Activated CD8-positive, alpha-beta memory T cell treated with anti-CD3 and anti-CD28 coated beads, Interleukin-2, amount 10 ng/mL, durations not matched to agents 7 days and 5 days (primary cell): ENCODE data around the gene CHFR. TPM values are rescaled to one million over a fixed set of nuclear protein-coding genes. Genes with fewer than 3 reads are reported as not detected.
"Not testable (repeated sequence)": the region's sequence is repeated elsewhere in the genome, so short reads cannot be mapped to it uniquely, and the experiment has no call there.

Source experiments
- ATAC-seq: fragments of 150-1000 bp; cut with Tn5 transposase; one replicate; pipeline ENCODE4 v1.10.0; 2021; ENCODE audit warnings: moderate library complexity
- CTCF ChIA-PET: fragments of 350-600 bp; sonication (Branson Sonifier 250); formaldehyde crosslinking; loops from one replicate; lab custom pipeline; 2021; ENCODE audit warnings: antibody characterized with exemption; lab: Charles Lee
- DNase-seq: peaks from one replicate; pipeline ENCODE4 v3.0.0-alpha.2; 2020
- H3K27ac Mint-ChIP-seq: one replicate; pipeline ENCODE4 v1.8.0; 2021; ENCODE audit warnings: mild to moderate bottlenecking, mixed read lengths
- H3K27me3 Mint-ChIP-seq: one replicate; pipeline ENCODE4 v1.8.0; 2021; ENCODE audit warnings: mixed read lengths
- H3K36me3 Mint-ChIP-seq: one replicate; pipeline ENCODE4 v1.8.0; 2021; ENCODE audit warnings: mild to moderate bottlenecking, mixed read lengths
- H3K4me1 Mint-ChIP-seq: one replicate; pipeline ENCODE4 v1.8.0; 2021; ENCODE audit warnings: mixed read lengths
- H3K4me3 Mint-ChIP-seq: one replicate; pipeline ENCODE4 v1.8.0; 2021; ENCODE audit warnings: mild to moderate bottlenecking, moderate library complexity, mixed read lengths
- H3K9me3 Mint-ChIP-seq: one replicate; pipeline ENCODE4 v1.8.0; 2022; ENCODE audit warnings: low read depth, mixed read lengths
- total RNA-seq, 2 experiments: library from RNA; stranded (reverse); gene quantifications; one replicate each; pipeline ENCODE4 v1.2.3, GENCODE V29; 2021

The CHFR gene
- total RNA-seq, 2 experiments from 2014 or later, result 87.7 to 89.7 TPM

- CTCF ChIA-PET, result interaction anchor here (2.6 kb wide), 1 partner anchor 73 kb away, joined by 11 read pairs; no protein-coding TSS in a partner anchor
- ATAC-seq (no peak), DNase-seq (no peak)
- no peaks in the 10 kb centered on the region for H3K27me3 Mint-ChIP-seq
- H3K27ac Mint-ChIP-seq, result no peak overlapping the region
- no peaks in the 10 kb centered on the region for H3K9me3 Mint-ChIP-seq
- H3K4me1 Mint-ChIP-seq, result peaks cover 54% of the 10 kb centered on the region
- H3K36me3 Mint-ChIP-seq, result peaks cover 36% of the 10 kb centered on the region
- no peak overlapping the region for H3K4me3 Mint-ChIP-seq
These were observed 55.6 kb downstream of the CHFR start for GRCh38 chr12:132831771-132832170.

- Mint-ChIP-seq H3K27me3 (no peaks in the 10 kb centered on the region), H3K4me1 (peaks cover 47% of the 10 kb centered on the region), H3K27ac (peak within 1 kb of the TSS; percentile 100), H3K9me3 (no peaks in the 10 kb centered on the region), H3K4me3 (peak within 1 kb of the TSS; percentile 87), H3K36me3 (peaks cover 46% of the 10 kb centered on the region)
- CTCF ChIA-PET, result interaction anchor here (0.9 to 1.4 kb wide), 3 partner anchors 44 to 76 kb away, joined by 3 to 4 read pairs (median 4); no protein-coding TSS in a partner anchor
- ATAC-seq (peak; percentile 92), DNase-seq (peak; percentile 96)
These were observed 58.5 kb downstream of the CHFR start, which contains the start of gene GOLGA3 for GRCh38 chr12:132828706-132829534. Gene GOLGA3 (minus strand): TSS chr12:132828869. CDS start chr12:132822128, 6,741 bp downstream.

- H3K36me3 Mint-ChIP-seq, result peaks cover 48% of the 10 kb centered on the region
- H3K4me1 Mint-ChIP-seq, result peaks cover 42% of the 10 kb centered on the region
- no peaks in the 10 kb centered on the region for H3K9me3 Mint-ChIP-seq
- peak; percentile 37 for ATAC-seq
- peak overlapping the region; percentile 87 for H3K4me3 Mint-ChIP-seq
- CTCF ChIA-PET, result interaction anchor here (0.9 to 1.5 kb wide), 2 partner anchors 77 kb away, joined by 4 to 5 read pairs; no protein-coding TSS in a partner anchor
- DNase-seq, result peak; percentile 66
- peak overlapping the region; percentile 95 for H3K27ac Mint-ChIP-seq
- no peaks in the 10 kb centered on the region for H3K27me3 Mint-ChIP-seq
These were observed 59.4 kb downstream of the CHFR start for GRCh38 chr12:132827763-132828703.

GRCh38 chr12:132825861-132826260, 61.5 kb downstream of the CHFR start:
- Mint-ChIP-seq H3K4me3 (no peak overlapping the region), H3K9me3 (no peaks in the 10 kb centered on the region), H3K4me1 (peaks cover 42% of the 10 kb centered on the region), H3K27me3 (no peaks in the 10 kb centered on the region), H3K36me3 (peaks cover 50% of the 10 kb centered on the region), H3K27ac (no peak overlapping the region)
- CTCF ChIA-PET, result interaction anchor here (1.0 kb wide), 1 partner anchor 79 kb away, joined by 3 read pairs; no protein-coding TSS in a partner anchor
- ATAC-seq (no peak), DNase-seq (no peak)

GRCh38 chr12:132825089-132825488, 62.3 kb downstream of the CHFR start:
- Mint-ChIP-seq H3K27ac (no peak overlapping the region), H3K9me3 (no peaks in the 10 kb centered on the region), H3K27me3 (no peaks in the 10 kb centered on the region), H3K36me3 (peaks cover 57% of the 10 kb centered on the region), H3K4me3 (no peak overlapping the region), H3K4me1 (peaks cover 46% of the 10 kb centered on the region)
- CTCF ChIA-PET, result interaction anchor here (1.0 kb wide), 1 partner anchor 79 kb away, joined by 3 read pairs; no protein-coding TSS in a partner anchor
- ATAC-seq, result no peak
- no peak for DNase-seq

GRCh38 chr12:132824053-132824452, 63.4 kb downstream of the CHFR start:
- CTCF ChIA-PET, result no interaction called here
- no peak overlapping the region for H3K4me3 Mint-ChIP-seq
- H3K36me3 Mint-ChIP-seq, result peaks cover 60% of the 10 kb centered on the region
- H3K27ac Mint-ChIP-seq, result no peak overlapping the region
- H3K27me3 Mint-ChIP-seq, result no peaks in the 10 kb centered on the region
- no peaks in the 10 kb centered on the region for H3K9me3 Mint-ChIP-seq
- ATAC-seq (no peak), DNase-seq (no peak)
- peaks cover 42% of the 10 kb centered on the region for H3K4me1 Mint-ChIP-seq

GRCh38 chr12:132818562-132818961, 68.8 kb downstream of the CHFR start:
- DNase-seq, result no peak
- CTCF ChIA-PET, result interaction anchor here (1.1 kb wide), 1 partner anchor 86 kb away, joined by 5 read pairs; no protein-coding TSS in a partner anchor

GRCh38 chr12:132814232-132814631, 73.2 kb downstream of the CHFR start:
- no peaks in the 10 kb centered on the region for H3K9me3 Mint-ChIP-seq
- no peak overlapping the region for H3K4me3 Mint-ChIP-seq
- peaks cover 57% of the 10 kb centered on the region for H3K36me3 Mint-ChIP-seq
- H3K4me1 Mint-ChIP-seq, result peaks cover 37% of the 10 kb centered on the region
- H3K27ac Mint-ChIP-seq, result peak overlapping the region; percentile 19
- CTCF ChIA-PET, result interaction anchor here (4.1 kb wide), 1 partner anchor 90 kb away, joined by 17 read pairs; no protein-coding TSS in a partner anchor
- DNase-seq (no peak), ATAC-seq (no peak)
- no peaks in the 10 kb centered on the region for H3K27me3 Mint-ChIP-seq

More at GRCh38 chr12:132818562-132818961, 68.8 kb downstream of the CHFR start:
- Mint-ChIP-seq H3K4me1 (peaks cover 36% of the 10 kb centered on the region), H3K27me3 (no peaks in the 10 kb centered on the region), H3K36me3 (peaks cover 58% of the 10 kb centered on the region), H3K27ac (peak overlapping the region; percentile 56), H3K9me3 (no peaks in the 10 kb centered on the region), H3K4me3 (no peak overlapping the region)
- peak; percentile 45 for ATAC-seq

GRCh38 chr12:132813443-132813842, 74.0 kb downstream of the CHFR start:
- H3K27ac Mint-ChIP-seq, result peak overlapping the region; percentile 85
- H3K27me3 Mint-ChIP-seq, result no peaks in the 10 kb centered on the region
- H3K9me3 Mint-ChIP-seq, result no peaks in the 10 kb centered on the region
- H3K4me1 Mint-ChIP-seq, result peaks cover 35% of the 10 kb centered on the region
- CTCF ChIA-PET, result interaction anchor here (1.6 to 4.1 kb wide), 2 partner anchors 91 to 367 kb away, joined by 4 to 17 read pairs; partner anchors contain the start of gene ZNF268
- peak overlapping the region; percentile 18 for H3K4me3 Mint-ChIP-seq
- peaks cover 56% of the 10 kb centered on the region for H3K36me3 Mint-ChIP-seq
- DNase-seq, result no peak
- no peak for ATAC-seq

GRCh38 chr12:132812631-132813305, 74.6 kb downstream of the CHFR start:
- Mint-ChIP-seq H3K27ac (peak overlapping the region; percentile 85), H3K4me1 (peaks cover 34% of the 10 kb centered on the region), H3K9me3 (no peaks in the 10 kb centered on the region), H3K27me3 (no peaks in the 10 kb centered on the region), H3K36me3 (peaks cover 57% of the 10 kb centered on the region), H3K4me3 (peak overlapping the region; percentile 18)
- peak; percentile 85 for DNase-seq
- peak; percentile 78 for ATAC-seq
- CTCF ChIA-PET, result interaction anchor here (1.6 to 4.1 kb wide), 3 partner anchors 92 to 368 kb away, joined by 4 to 17 read pairs (median 5); partner anchors contain the start of gene ZNF268

- not testable (repeated sequence) for H3K27ac Mint-ChIP-seq, ATAC-seq, H3K27me3 Mint-ChIP-seq, H3K4me3 Mint-ChIP-seq, DNase-seq, H3K9me3 Mint-ChIP-seq
- CTCF ChIA-PET, result interaction anchor here (1.1 kb wide), 1 partner anchor 90 kb away, joined by 4 read pairs; no protein-coding TSS in a partner anchor
- Mint-ChIP-seq H3K4me1 (peaks cover 35% of the 10 kb centered on the region), H3K36me3 (peaks cover 59% of the 10 kb centered on the region)
These were observed 78.0 kb downstream of the CHFR start for GRCh38 chr12:132809391-132809790.
